GM21390 (cell line): ENCODE results near the gene EHD1.

Experiments used
- ATAC-seq: cut with Tn5 transposase; IDR thresholded peaks from one replicate; pipeline ENCODE4 v1.9.1; 2021; ENCODE audit not compliant: unreplicated experiment

Gene EHD1

DNA sequence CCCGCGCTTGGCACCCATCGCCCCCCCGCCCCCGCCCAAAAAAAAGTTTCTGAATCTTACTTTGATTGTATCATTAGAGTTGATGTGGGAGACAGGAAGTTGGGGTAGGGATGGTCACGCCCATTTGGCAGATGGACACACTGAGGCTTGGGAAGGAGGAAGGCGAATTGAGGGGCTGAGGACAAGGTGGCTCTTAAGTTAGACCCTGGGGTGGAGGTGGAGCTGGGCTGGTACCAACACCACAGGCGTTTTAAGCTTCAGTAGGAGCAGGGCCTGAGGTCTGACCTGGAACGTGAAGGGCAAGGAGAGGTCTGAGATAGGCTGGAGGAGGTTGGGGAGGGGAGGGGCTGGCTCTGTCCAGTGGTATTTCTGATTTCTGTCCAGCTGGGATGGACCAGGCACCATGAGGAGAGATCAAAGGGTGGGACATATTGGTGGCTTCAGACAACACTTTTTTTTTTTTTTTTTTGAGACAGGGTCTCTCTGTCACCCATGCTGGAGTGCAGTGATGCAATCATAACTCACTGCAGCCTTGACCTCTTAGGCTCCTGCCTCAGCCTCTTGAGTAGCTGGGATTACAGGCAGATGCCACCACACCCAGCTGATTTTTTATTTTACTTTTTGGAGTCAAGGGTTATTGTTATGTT, 33.2 kb downstream of the EHD1 start:
- ATAC-seq, result no peak

DNA sequence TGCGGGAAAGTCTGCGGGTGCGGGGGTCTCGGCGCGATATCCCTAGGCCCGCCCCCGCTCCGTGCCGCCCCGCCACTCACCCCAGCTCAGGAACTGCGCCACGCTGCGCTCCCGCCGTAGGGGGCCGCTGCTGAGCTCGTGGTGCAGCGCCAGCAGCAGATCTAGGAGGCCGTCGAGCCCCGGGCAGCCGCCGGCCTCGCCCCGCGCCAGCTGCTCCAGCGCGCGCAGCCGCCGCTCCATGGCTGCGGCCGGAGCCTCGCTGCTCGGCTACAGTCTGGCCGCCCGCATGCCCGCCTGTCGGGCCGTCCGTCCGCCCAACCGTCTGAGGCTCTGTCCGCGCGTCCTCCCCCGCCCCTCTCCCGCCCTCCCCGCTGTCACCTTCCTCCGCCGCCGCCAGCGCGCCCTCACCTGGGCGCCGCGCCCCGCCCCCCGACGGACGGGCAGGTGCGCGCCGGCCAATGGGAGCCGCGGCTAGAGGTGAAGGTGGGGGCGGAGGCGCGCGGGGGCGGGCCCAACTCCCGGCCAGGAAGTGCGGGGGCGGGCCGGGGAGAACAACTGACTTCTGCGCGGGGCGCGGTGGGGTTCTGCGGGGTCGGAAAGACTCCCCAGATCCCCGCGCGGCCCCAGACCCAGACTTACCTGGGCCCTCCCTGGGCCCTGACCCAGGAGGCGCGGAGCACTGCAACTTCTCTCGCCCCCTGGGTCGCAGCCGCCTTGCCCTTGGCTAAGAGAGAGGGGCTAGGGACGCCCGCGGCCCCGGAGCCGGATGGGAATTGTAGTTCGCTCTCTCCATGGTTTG, 33.9 kb downstream of the EHD1 start, which contains the start of gene CDC42BPG:
TSS of gene CDC42BPG (minus strand) at position 324 of the 799 bp plus-strand sequence. CDS start at position 240, 84 bp downstream.
- no peak for ATAC-seq

DNA sequence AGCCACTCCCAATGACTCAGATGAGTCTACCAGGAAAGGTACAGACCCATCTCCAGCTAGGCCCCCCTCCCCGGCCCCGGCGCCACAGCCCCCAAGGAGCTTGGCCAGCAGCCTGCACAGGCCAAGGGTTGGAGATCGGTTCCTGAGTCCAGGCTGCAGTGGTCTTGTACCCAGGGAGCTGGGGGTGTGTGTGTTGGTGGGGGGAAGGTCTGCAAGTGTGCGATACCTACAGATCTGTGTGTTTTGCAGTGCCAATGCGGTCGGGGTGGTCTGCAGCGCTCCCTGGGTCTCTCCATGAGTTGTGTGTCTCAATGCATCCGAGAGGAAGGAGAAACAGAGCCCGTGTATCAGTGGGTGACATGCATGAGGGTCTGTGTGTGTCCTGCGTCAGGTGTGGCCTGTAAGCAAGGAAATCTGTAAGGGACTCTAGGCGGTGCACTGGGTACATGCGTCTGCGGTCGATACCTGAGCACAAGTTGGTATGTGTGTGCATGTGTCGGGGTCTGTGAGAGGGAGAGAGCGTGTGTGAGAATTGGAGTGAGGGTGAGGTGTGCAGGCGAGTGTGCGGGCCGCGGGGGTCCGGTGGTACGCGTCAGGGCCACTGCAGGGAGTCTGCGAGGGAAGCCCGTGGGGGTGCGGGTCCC, 34.6 kb downstream of the EHD1 start:
- no peak for ATAC-seq

DNA sequence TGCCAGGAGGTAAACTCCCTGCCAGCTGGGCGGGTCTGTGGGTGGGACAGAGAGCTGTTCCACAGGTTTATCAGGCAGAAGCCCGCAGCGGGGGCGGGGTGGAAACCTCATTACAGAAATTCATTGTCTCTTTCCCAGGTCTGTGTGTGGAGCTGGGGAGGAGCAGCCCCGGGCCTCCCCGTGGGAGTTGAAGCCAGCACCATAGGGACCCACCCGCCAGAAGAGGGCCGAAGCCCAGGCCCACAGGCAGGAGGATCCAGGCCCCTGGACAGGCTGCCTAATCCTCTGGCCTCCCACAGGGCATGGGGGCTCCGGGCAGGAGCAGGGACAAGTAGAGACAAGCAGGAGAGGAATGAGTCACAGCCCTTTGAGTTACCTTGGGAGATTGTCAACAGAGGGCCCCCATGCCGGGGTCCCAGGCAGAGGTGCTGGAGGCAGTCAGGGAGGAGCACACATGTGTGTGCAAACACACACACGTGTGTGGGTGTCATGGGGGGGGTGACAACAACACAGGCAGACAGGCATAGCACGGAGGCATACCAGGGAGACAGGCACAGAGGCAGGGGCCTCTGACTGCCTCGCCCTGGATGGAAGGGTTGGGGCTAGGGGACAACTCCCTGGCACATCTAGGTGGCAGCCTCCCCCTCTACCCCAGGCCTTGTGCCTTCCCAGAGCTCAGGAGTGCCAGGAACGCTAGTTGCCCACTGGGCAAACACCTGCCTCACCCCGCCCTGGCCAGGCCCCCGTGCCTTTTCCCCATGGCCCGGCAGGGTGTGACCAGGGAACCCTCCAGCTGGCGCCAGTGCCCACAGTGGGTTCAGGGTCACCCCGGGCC, 35.4 kb downstream of the EHD1 start:
- no peak for ATAC-seq

DNA sequence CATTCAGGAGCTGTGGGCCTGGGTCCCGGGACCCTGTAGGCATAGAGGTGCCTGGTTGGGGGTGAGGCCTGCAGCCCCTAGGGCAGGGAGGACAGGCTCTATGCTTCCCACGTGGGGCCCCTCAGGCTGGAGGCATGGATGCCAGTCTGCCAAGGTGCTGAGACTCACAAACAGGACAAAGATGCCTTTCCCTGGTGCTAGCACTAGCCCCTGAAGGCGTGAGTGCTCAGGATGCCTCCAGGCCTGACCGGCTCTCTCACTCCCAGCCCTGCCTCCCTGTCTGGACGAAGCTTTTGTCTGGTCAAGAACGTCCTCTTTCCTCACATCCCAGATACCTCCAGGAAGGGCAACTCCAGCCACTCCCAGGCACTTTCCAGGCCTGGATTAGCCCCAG, 36.1 kb downstream of the EHD1 start:
- no peak for ATAC-seq

DNA sequence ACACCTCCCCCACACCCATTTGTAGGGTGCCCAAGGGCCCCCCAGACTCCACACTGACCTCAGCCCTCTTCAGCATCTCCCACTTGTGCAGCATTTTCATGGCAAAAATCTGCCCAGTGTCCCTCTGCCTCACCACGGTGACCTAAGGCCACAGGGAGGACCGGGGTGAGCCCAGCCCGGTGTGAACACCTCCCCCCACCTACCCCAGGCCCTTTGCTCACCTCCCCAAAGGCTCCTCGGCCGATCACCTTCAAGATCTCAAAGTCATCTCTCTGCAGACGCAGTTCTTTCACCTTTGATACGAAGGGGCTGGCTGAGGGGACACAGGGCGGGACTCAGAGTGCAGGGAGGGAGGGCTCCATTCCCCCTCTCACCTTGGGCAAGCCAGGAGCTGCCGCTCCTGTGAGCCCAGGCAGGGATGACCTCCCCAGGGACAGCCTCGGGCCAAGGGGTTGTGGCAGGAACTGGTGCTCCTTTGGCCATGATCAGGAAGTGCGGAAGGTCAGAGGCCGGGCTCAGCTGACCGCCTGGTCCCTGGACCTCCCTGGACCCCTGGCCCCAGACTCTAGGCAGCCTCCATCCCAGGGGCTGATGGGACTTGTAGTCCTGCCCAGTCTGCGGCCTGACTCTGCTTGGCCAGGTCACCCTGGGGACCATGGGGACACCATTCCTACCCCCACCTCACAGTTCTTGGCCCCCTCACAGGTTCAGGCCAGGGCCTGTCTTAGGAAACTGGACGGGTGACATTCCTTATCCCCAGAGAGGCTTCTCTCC, 36.6 kb downstream of the EHD1 start:
- no peak for ATAC-seq

DNA sequence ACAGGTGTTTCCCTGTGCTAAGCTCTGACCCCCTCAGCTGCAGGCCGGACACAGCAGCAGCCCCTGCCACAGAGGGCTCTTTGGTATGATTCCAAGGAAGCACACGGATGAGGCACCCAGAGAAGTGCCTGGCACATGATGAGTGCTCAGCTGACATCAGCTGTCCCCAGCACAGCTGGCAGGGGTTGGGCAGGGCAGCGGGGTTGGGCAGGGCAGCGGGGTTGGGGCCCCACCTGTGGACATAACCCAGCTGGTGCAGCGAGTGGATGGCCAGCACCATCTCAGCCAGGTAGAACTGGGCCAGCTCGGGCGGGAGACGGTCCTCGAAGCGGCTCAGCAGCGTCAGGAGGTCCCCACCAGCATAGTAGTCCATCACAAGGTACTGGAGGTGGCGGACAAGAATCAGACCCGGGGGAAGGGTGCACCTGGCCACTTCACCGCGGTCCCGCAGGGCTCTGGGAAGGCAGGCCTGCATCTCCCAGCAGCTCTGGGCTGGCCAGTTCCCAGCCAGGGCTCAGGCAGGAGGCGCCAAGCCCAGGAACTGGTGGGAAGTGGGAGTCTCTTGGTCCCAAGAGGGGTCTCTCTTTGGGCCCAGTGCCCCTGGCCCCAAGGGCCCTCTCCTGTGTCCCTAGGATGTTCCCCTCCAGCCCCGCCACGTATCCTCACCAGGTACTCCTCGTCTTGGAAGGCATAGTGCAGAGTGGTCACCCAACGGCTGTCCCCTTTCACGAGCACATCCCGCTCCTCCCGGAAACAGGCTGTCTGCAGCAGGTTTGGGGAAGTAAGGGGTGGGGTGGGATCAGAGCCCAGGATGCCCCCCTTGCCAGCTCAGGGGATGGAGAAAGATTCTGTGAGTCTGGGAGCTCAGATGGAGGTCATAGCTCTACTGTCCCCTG, 38.3 kb downstream of the EHD1 start:
- no peak for ATAC-seq

DNA sequence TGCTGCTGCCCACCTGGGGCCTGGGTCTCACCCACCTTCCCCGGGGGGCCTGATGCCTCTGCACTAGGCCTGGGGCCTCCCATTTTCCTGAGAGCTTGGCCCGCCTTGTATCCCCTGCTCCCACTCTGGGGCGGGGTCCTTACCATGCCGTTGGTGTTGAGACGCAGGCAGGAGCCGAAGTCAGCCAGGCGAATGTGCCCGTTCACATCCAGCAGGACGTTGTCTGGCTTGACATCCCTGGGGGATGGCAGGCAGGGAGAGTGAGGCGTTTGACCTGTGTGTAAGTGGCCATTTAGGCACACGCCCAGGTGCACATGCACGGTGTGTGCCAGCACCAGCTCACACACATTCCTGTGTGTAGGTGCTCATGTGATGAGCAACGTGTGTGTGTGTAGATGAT, 39.1 kb downstream of the EHD1 start:
- ATAC-seq, result no peak

DNA sequence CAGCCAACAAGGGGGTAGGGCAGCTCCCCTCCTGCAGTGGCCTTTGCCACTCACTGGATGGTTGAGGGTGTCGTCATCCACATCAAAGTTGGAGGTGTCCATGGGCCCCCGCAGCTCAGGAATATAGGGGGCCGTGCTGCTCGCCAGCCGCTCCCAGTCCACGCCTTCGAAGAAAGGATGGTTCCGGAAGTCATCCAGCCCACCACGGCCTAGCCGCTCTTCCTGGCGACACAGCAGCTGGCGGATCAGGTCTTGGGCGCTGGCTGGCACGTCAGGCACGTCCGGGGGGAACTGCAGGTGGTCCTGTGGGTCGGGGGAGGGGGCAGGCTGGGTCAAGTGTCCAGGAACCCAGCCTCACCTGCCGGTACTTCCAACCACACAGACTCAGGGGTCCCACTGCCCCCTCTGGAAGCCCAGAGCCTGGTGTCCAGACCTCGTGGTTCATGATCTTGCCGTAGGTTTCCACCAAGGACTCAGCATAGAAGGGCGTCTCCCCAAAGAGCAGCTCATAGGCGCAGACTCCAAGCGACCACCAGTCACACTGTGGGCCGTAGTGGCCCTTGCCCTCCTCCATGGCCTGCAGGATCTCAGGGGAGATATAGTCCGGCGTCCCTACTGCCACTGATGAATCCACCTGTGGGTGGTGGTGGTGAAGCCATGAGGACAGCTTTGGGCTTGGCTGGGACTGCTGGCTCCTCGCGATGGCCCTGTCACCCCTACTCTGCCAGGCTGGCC, 39.7 kb downstream of the EHD1 start:
- no peak for ATAC-seq

DNA sequence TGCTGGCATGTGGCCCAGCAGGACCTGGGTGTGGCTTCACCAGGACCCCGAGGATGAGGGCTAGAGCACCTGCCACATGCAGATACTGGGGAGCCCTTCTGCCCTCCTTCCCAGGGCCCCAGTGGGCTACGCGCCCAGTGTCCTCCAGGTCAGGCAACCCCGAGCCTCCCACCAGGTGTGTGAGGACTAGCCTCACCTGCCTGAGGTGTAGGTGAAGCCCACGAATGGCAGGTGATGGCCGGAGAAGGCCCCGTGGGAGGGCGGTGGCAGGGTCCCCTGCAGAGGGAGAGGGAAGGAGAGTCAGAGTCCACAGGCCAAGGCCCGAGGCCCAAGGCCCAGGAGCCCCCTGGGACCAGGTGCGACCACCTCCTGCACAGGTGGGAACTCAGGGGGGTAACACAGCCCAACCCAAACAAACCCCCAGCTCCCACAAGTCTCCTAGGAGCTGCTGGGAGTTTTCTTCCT, 40.5 kb downstream of the EHD1 start:
- no peak for ATAC-seq

DNA sequence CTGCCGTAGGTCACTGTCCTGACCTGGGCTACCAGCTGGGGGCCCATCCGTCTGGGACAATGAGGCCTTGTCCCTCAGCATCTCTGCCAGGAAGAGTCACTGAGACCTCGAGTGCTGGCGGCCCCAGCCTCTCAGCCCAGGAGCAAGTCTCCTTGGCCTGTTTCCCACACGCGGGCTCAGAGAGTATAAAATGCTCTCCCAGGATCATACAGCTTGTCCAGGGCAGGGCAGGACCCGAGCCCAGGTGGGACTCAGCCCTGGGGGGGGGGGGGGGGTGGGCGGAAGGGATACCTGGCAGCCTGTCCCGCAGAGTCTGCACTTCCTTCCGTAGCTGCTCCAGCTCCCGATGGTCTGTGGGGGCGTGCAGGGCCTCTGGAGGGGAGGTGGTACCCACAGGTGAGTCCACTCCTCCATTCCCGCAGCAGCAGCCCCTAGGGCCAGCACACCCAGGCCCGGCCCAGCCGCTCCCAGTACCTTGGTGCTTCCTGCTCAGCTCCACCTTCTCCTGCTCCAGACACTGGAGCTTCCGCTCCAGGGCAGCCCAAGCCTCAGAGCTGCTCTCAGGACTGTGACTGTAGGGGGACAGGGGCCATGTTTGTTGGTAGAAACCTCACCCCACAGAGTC, 41.9 kb downstream of the EHD1 start:
- no peak for ATAC-seq

DNA sequence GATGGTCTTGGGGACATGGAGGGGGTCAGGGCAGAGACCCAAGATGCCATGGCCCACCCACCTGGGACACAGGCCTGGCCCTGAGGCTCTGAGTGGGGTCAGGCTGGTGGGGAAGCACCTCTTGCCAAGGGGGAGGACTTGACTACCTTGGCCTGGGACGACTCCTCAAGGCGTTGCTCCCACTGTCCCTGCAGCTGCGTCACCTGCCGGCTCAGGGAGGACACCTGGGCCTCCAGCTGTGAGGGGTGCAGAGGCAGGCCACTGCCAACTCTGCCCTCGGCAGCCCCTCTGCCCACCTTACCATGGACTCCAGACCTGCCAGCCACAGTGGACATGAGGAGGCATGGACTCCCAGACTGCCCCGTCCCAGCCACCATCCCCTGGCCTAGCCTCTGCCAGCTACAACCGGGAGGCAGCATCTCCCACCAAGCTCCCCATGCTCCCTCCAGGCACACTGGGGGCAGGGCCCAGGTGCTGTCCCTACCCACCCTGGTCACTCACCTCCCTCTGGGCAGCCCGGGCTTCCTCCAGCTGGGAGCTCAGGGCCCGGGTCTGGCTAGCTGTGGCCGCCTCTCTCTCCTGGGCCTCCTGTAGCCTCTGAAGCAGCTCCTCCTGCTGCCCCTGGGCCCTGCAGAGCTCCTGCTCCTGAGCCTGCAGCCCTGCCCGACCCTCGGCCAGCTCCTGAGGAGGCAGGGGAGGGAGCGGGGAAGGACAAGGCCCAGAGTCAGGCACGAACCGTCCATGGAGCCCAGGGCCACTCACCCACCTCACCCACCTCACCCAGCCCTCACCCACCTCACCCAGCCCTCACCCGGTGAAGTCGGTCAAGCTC, 42.6 kb downstream of the EHD1 start:
- no peak for ATAC-seq

DNA sequence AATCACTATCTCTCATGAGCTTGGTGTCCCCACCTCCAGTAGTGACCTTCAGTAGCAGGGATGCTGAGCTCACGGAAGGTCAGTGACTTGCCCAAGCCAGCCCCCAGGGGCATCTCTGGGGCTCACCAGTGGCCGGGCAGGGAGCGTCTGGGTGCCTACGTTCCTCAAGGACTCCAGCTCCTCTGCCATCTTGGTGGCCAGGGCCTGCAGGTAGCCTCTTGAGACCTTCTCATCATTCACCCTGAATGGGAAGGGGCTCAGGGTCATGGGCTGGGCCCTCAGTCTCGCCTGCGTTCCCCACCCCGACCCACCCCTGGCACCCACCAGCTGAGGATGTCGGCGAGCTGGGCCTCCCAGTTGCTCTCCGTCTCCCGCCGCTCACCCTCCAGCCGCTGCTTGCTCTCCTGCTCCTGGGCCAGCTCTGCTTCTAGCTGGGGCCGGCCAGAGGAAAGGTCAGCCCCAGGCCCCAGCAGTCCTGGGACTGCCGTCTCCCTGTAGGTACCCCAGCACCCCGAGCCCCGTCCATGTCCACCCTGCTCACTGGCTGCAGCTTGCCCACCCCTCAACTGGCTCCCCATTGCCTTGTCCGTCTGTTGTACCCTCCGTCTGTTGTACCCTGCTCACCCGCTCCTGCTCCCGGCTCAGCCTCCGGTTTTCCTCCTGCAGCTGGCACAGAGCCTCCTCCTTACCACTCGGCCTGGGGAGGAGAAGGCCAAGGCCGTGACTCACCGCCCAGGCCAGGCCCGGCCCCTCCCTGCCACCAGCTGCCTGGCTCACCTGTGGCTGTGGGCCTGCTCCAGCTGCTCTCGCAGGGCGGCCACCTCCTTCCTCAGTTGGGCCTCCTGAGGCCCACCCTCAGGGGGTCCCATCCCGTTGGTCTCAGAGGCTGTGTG, 43.5 kb downstream of the EHD1 start:
- ATAC-seq, result no peak

DNA sequence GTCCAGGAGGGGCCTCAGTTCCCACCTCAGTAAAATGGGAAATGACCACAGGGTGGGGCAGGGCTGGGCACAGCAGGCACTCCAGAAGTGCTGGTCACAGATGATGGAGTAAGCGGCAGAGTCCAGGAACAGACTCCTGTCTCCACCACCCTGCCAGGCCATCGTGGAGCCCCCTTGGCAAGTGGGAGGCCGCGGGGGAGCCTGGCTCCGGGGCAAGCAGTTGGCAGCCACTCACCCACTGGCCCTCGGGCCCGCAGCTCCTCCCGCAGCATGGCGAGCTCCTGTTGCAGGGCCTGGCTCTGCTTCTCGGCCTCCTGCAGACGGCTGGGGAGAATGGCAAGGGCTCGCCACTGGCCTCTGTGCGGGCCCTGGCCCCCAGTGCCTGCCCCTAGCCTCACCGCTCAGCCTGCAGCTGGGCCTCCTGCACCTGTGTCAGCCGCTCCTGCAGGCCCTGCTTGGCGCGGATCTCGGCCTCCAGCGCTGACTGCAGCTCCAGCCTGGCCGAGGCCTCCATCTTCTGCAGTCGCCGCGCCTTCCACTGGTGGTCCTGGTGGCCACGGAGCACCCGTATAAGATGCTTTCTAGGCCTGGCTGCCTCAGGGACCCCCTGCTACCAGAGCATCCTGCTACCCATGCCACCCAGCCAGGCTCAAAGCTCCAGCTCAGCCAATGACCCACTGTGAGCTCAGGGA, 44.2 kb downstream of the EHD1 start:
- no peak for ATAC-seq

DNA sequence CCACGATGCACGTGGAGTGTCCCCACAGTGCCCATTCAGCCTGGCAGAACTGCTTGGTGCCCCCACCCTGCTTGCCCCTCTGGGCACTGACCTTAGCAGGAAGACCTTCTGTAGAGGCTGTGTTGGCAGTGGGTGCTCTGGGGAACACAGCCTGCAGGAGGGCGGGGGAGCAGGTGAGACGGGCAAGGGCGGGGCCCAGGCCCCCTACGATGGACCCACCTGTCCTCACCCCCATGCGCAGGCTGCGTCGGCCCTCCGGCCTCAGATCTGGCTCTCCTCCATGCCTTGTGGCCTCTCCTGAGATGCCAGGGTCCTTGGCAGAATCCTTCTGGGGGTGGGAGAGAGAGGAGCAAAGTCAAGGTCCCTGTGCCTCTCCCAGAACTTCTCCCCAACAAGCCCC, 44.9 kb downstream of the EHD1 start:
- no peak for ATAC-seq

DNA sequence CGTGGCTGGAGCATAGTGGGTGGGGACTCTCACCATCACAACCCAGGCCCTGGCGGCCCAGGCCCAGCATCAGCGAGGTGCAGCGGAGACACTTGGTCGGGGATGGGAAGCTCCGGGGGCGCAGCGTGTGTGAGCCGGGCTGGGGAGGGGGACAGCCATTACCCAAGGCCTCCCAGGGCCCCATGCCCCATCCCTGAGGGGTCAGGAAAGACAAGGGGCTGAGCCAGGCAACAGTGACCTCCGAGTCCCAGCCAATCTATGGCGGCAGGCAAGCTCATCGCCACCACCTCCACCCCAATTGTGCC, 45.3 kb downstream of the EHD1 start:
- ATAC-seq, result no peak
